Globus pallidus (tissue), 1 donor: ENCODE results near the gene TFEB.

ENCODE experiments used
- DNase-seq: peaks from one replicate; pipeline ENCODE4 v3.0.0-alpha.2; 2015; ENCODE audit warnings: low spot score

The TFEB gene

GRCh38 chr6:41651962-41652657 is 83.3 kb downstream of the TFEB start:
- no peak for DNase-seq

GRCh38 chr6:41651246-41651961 is 84.0 kb downstream of the TFEB start:
- DNase-seq = no peak

- no peak for DNase-seq
These were observed 85.3 kb downstream of the TFEB start for GRCh38 chr6:41650120-41650519.

GRCh38 chr6:41649596-41649995 is 85.8 kb downstream of the TFEB start:
- DNase-seq = no peak

- no peak for DNase-seq
These were observed 86.5 kb downstream of the TFEB start for GRCh38 chr6:41648921-41649320.

GRCh38 chr6:41648070-41648585 is 87.3 kb downstream of the TFEB start:
- DNase-seq = no peak

- no peak for DNase-seq
These were observed 88.3 kb downstream of the TFEB start for GRCh38 chr6:41647061-41647511.

- no peak for DNase-seq
These were observed 89.2 kb downstream of the TFEB start for GRCh38 chr6:41646026-41646795.

- no peak for DNase-seq
These were observed 90.3 kb downstream of the TFEB start for GRCh38 chr6:41645007-41645618.

GRCh38 chr6:41644297-41644879 is 91.0 kb downstream of the TFEB start:
- no peak for DNase-seq

- no peak for DNase-seq
These were observed 91.5 kb downstream of the TFEB start for GRCh38 chr6:41643899-41644269.

- no peak for DNase-seq
These were observed 92.2 kb downstream of the TFEB start for GRCh38 chr6:41642960-41643898.

GRCh38 chr6:41642090-41642959 is 93.1 kb downstream of the TFEB start:
- no peak for DNase-seq

- no peak for DNase-seq
These were observed 94.0 kb downstream of the TFEB start for GRCh38 chr6:41641352-41641925.

GRCh38 chr6:41640426-41640825 is 95.0 kb downstream of the TFEB start:
- no peak for DNase-seq

GRCh38 chr6:41639809-41640371 is 95.5 kb downstream of the TFEB start:
- no peak for DNase-seq

- DNase-seq = no peak
These were observed 96.2 kb downstream of the TFEB start for GRCh38 chr6:41638935-41639808.
